GM23338 (cell line): ENCODE data around the gene MIS12. TPM values are rescaled to one million over a fixed set of nuclear protein-coding genes. Genes with fewer than 3 reads are reported as not detected.

Experiments used
- ATAC-seq: fragments of 200-7000 bp; cut with Tn5 transposase; 3 replicates; pipeline ENCODE4 v1.9.1; 2020
- DNase-seq: peaks from one replicate; pipeline ENCODE4 v3.0.0-alpha.2; 2015; ENCODE audit warnings: low spot score
- H2AFZ ChIP-seq: fragments of 200-600 bp; sonication (generic); 2 replicates; pipeline ENCODE4 v1.8.0; 2016; ENCODE audit warnings: antibody characterized with exemption, mild to moderate bottlenecking, moderate library complexity
- H3F3A ChIP-seq: fragments of 200-600 bp; sonication (generic); replicated peaks from 2 replicates; pipeline ENCODE4 v1.8.0; 2017; ENCODE audit warnings: antibody characterized with exemption, mixed run types, low read depth
- H3K27ac ChIP-seq: fragments of 200-600 bp; sonication (generic); 2 replicates; pipeline ENCODE4 v1.6.1; 2016; ENCODE audit warnings: low read depth
- H3K27me3 ChIP-seq: fragments of 200-600 bp; sonication (generic); 2 replicates; pipeline ENCODE4 v1.8.0; 2016; ENCODE audit warnings: mild to moderate bottlenecking, mixed run types, moderate library complexity; ENCODE audit not compliant: insufficient read depth
- H3K36me3 ChIP-seq: fragments of 200-600 bp; sonication (generic); 2 replicates; pipeline ENCODE4 v1.8.0; 2016; ENCODE audit warnings: mild to moderate bottlenecking; ENCODE audit not compliant: insufficient read depth
- H3K4me1 ChIP-seq: fragments of 200-600 bp; sonication (generic); 2 replicates; pipeline ENCODE4 v1.8.0; 2016; ENCODE audit warnings: mild to moderate bottlenecking, moderate library complexity; ENCODE audit not compliant: insufficient read depth
- H3K4me2 ChIP-seq: fragments of 200-600 bp; sonication (generic); 2 replicates; pipeline ENCODE4 v1.7.1; 2017; ENCODE audit warnings: mixed run types
- H3K4me3 ChIP-seq: fragments of 200-600 bp; sonication (generic); 2 replicates; pipeline ENCODE4 v1.6.1; 2016; ENCODE audit warnings: mixed run types
- H3K79me2 ChIP-seq: fragments of 200-600 bp; sonication (generic); replicated peaks from 2 replicates; pipeline ENCODE4 v1.8.0; 2017; ENCODE audit warnings: mild to moderate bottlenecking; ENCODE audit not compliant: insufficient read depth
- H3K9me2 ChIP-seq: fragments of 200-600 bp; sonication (generic); 2 replicates; pipeline ENCODE4 v1.8.0; 2017; ENCODE audit not compliant: insufficient read depth
- H4K20me1 ChIP-seq: fragments of 200-600 bp; sonication (generic); replicated peaks from 2 replicates; pipeline ENCODE4 v1.8.0; 2017; ENCODE audit warnings: mild to moderate bottlenecking; ENCODE audit not compliant: insufficient read depth
- H3K27ac Mint-ChIP-seq: 2 replicates; pipeline ENCODE4 v1.8.0; 2020; ENCODE audit warnings: inconsistent platforms, mild to moderate bottlenecking, moderate library complexity, mixed read lengths
- H3K27me3 Mint-ChIP-seq: 3 replicates; pipeline ENCODE4 v1.8.0; 2022; ENCODE audit warnings: low read depth, mild to moderate bottlenecking, moderate library complexity, mixed read lengths, inconsistent platforms; ENCODE audit not compliant: insufficient read depth, poor library complexity
- H3K36me3 Mint-ChIP-seq: 3 replicates; pipeline ENCODE4 v1.8.0; 2021; ENCODE audit warnings: low read depth, mild to moderate bottlenecking, inconsistent platforms, moderate library complexity, mixed read lengths
- H3K4me1 Mint-ChIP-seq: 3 replicates; pipeline ENCODE4 v1.8.0; 2020; ENCODE audit warnings: mild to moderate bottlenecking, inconsistent platforms, mixed read lengths
- H3K4me3 Mint-ChIP-seq: 3 replicates; pipeline ENCODE4 v1.8.0; 2021; ENCODE audit warnings: moderate library complexity, mild to moderate bottlenecking, inconsistent platforms, mixed read lengths
- H3K9me3 Mint-ChIP-seq: 3 replicates; pipeline ENCODE4 v1.8.0; 2020; ENCODE audit warnings: moderate library complexity, mild to moderate bottlenecking, inconsistent platforms, mixed read lengths
- CREB1 ChIP-seq: fragments of 250-450 bp; sonication (Bioruptor Pico); IDR thresholded peaks from 2 replicates; pipeline ENCODE4 v1.5.0; 2020; ENCODE audit warnings: low read depth, mild to moderate bottlenecking, moderate library complexity
- EZH2 ChIP-seq: fragments of 200-600 bp; sonication (generic); IDR thresholded peaks from one replicate; pipeline ENCODE4 v1.8.0; 2017; ENCODE audit warnings: antibody characterized with exemption, mild to moderate bottlenecking, low read depth; ENCODE audit not compliant: unreplicated experiment
- EZH2phosphoT487 ChIP-seq: fragments of 200-600 bp; sonication (generic); IDR thresholded peaks from one replicate; pipeline ENCODE4 v1.8.1; 2018; ENCODE audit warnings: antibody characterized with exemption; ENCODE audit not compliant: unreplicated experiment
- POLR2AphosphoS5 ChIP-seq: IDR thresholded peaks from 2 replicates; pipeline ENCODE4 v1.6.1; 2016; ENCODE audit warnings: antibody characterized with exemption, low read depth
- STAT1 ChIP-seq: IDR thresholded peaks from one replicate; pipeline ENCODE4 v1.6.1; 2016; ENCODE audit warnings: antibody characterized with exemption; ENCODE audit not compliant: unreplicated experiment
- ZNF114 ChIP-seq: fragments of 250-450 bp; sonication (Bioruptor Pico); IDR thresholded peaks from 2 replicates; pipeline ENCODE4 v1.5.0; 2020; ENCODE audit warnings: mild to moderate bottlenecking, moderate library complexity
- ZNF331 ChIP-seq: fragments of 250-450 bp; sonication (Bioruptor Pico); IDR thresholded peaks from 2 replicates; pipeline ENCODE4 v1.5.0; 2020; ENCODE audit warnings: low read depth, mild to moderate bottlenecking, moderate library complexity
- ZNF462 ChIP-seq: fragments of 250-450 bp; sonication (Bioruptor Pico); IDR thresholded peaks from 2 replicates; pipeline ENCODE4 v1.5.0; 2020; ENCODE audit warnings: mild to moderate bottlenecking, moderate library complexity
- polyA plus RNA-seq: library from polyadenylated mRNA; unstranded; fragments of >200 nt; fragmentation: Nextera tagmentation; extraction: Ambion mirVana; gene quantifications from 2 replicates; pipeline ENCODE4 v1.2.1, GENCODE V29; 2016
- total RNA-seq: library from RNA; depleted of rRNA; stranded (reverse); fragments of >200 nt; shearing (Covaris generic); gene quantifications from 2 replicates; pipeline ENCODE4 v1.2.3, GENCODE V29; 2014
- TF ChIP-seq, protein P1 (sequence below), 2 experiments: fragments of 200-600 bp in 1 of 2; sonication (generic) in 1 of 2; conservative IDR thresholded peaks; 2 replicates each; pipeline versions ENCODE4 v1.5.1 to v1.6.1; 2016 to 2017; ENCODE audit warnings: antibody characterized with exemption in 2 of 2, low read depth in 2 of 2, mild to moderate bottlenecking in 2 of 2, moderate library complexity in 1 of 2
- TF ChIP-seq, protein P2 (sequence below): IDR thresholded peaks from one replicate; pipeline ENCODE4 v1.6.1; 2018; ENCODE audit warnings: antibody characterized with exemption; ENCODE audit not compliant: unreplicated experiment
- TF ChIP-seq, protein P3 (sequence below): IDR thresholded peaks from 2 replicates; pipeline ENCODE4 v1.6.1; 2016; ENCODE audit warnings: antibody characterized with exemption

MIS12 gene
- total and polyA plus RNA-seq, 2 experiments from 2014 or later, result 14.0 to 22.8 TPM

DNA sequence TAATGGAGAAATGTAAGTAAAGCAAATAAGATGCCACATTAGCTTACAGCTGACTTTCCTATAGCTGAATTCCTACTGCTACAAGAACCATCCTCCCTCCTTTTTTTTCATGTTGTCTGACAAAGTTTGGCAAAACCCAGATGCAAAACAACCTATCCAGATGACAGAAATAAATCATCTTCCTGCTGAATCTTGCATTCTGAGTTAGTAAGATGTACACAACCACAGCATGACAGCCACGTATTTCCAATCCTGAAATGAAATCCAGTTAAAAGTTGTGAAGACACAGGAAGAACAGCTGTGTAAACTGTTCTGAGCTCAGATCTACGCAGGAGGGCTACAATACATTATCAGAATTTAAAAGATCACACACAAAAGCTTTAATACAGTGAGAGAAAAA lies 12.5 kb upstream of the MIS12 start:
- H3K79me2 ChIP-seq, result peaks cover 25% of the 10 kb centered on the region; the same call in 1 of the 2 replicates
- Mint-ChIP-seq H3K4me1 (no peaks in the 10 kb centered on the region), H3K27me3 (no peaks in the 10 kb centered on the region), H3K9me3 (no peaks in the 10 kb centered on the region), H3K27ac (no peak overlapping the region), H3K36me3 (peaks cover 48% of the 10 kb centered on the region), H3K4me3 (no peak overlapping the region)
- ATAC-seq (no peak), DNase-seq (no peak)
- H3F3A ChIP-seq, result no peaks in the 10 kb centered on the region
- no peak overlapping the region for H2AFZ ChIP-seq
- no peak overlapping the region for H3K4me2 ChIP-seq
- no peaks in the 10 kb centered on the region for H3K9me2 ChIP-seq
- no peaks in the 10 kb centered on the region for H3K27me3 ChIP-seq
- no peak overlapping the region for H3K27ac ChIP-seq
- peaks cover 5% of the 10 kb centered on the region for H4K20me1 ChIP-seq
- no peak for TF ChIP-seq ZNF114 (CRISPR knock-in tag)
- TF ChIP-seq EZH2phosphoT487, result no peak
- TF ChIP-seq CREB1 (CRISPR knock-in tag), result no peak
- TF ChIP-seq ZNF462 (CRISPR knock-in tag), result no peak
- TF ChIP-seq, protein P1, sequence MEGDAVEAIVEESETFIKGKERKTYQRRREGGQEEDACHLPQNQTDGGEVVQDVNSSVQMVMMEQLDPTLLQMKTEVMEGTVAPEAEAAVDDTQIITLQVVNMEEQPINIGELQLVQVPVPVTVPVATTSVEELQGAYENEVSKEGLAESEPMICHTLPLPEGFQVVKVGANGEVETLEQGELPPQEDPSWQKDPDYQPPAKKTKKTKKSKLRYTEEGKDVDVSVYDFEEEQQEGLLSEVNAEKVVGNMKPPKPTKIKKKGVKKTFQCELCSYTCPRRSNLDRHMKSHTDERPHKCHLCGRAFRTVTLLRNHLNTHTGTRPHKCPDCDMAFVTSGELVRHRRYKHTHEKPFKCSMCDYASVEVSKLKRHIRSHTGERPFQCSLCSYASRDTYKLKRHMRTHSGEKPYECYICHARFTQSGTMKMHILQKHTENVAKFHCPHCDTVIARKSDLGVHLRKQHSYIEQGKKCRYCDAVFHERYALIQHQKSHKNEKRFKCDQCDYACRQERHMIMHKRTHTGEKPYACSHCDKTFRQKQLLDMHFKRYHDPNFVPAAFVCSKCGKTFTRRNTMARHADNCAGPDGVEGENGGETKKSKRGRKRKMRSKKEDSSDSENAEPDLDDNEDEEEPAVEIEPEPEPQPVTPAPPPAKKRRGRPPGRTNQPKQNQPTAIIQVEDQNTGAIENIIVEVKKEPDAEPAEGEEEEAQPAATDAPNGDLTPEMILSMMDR (conservative IDR thresholded peaks at IDR 0.05; ENCODE audit: low read depth in 2 of 2), result no peak
- TF ChIP-seq, protein P2, sequence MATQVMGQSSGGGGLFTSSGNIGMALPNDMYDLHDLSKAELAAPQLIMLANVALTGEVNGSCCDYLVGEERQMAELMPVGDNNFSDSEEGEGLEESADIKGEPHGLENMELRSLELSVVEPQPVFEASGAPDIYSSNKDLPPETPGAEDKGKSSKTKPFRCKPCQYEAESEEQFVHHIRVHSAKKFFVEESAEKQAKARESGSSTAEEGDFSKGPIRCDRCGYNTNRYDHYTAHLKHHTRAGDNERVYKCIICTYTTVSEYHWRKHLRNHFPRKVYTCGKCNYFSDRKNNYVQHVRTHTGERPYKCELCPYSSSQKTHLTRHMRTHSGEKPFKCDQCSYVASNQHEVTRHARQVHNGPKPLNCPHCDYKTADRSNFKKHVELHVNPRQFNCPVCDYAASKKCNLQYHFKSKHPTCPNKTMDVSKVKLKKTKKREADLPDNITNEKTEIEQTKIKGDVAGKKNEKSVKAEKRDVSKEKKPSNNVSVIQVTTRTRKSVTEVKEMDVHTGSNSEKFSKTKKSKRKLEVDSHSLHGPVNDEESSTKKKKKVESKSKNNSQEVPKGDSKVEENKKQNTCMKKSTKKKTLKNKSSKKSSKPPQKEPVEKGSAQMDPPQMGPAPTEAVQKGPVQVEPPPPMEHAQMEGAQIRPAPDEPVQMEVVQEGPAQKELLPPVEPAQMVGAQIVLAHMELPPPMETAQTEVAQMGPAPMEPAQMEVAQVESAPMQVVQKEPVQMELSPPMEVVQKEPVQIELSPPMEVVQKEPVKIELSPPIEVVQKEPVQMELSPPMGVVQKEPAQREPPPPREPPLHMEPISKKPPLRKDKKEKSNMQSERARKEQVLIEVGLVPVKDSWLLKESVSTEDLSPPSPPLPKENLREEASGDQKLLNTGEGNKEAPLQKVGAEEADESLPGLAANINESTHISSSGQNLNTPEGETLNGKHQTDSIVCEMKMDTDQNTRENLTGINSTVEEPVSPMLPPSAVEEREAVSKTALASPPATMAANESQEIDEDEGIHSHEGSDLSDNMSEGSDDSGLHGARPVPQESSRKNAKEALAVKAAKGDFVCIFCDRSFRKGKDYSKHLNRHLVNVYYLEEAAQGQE, result no peak
- TF ChIP-seq STAT1, result no peak
- TF ChIP-seq EZH2, result no peak
- no peak for TF ChIP-seq ZNF331 (CRISPR knock-in tag)
- TF ChIP-seq, protein P3, sequence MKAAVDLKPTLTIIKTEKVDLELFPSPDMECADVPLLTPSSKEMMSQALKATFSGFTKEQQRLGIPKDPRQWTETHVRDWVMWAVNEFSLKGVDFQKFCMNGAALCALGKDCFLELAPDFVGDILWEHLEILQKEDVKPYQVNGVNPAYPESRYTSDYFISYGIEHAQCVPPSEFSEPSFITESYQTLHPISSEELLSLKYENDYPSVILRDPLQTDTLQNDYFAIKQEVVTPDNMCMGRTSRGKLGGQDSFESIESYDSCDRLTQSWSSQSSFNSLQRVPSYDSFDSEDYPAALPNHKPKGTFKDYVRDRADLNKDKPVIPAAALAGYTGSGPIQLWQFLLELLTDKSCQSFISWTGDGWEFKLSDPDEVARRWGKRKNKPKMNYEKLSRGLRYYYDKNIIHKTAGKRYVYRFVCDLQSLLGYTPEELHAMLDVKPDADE, result no peak
- TF ChIP-seq POLR2AphosphoS5, result no peak
- peaks cover 31% of the 10 kb centered on the region for H3K36me3 ChIP-seq
- no peak overlapping the region for H3K4me3 ChIP-seq
- H3K4me1 ChIP-seq, result no peaks in the 10 kb centered on the region
